Panc1 (cell line): ENCODE data around the gene MTF2.

Source experiments
- CTCF ChIP-seq: fragments of 450-650 bp; IDR thresholded peaks from 2 replicates; pipeline ENCODE4 v1.5.1; 2017; ENCODE audit warnings: mild to moderate bottlenecking
- POLR2AphosphoS5 ChIP-seq: IDR thresholded peaks from 2 replicates; pipeline ENCODE4 v1.6.1; 2012; ENCODE audit warnings: mild to moderate bottlenecking, low read depth, low read length, moderate library complexity
- REST ChIP-seq, 2 experiments: IDR thresholded peaks; 2 replicates each; pipeline ENCODE4 v1.6.1; 2011 to 2012; ENCODE audit warnings: low read depth in 2 of 2, control low read depth in 1 of 2, low read length in 1 of 2, mild to moderate bottlenecking in 1 of 2, moderate library complexity in 1 of 2; ENCODE audit not compliant: insufficient read depth in 1 of 2
- SIN3A ChIP-seq: IDR thresholded peaks from 2 replicates; pipeline ENCODE4 v1.6.1; 2012; ENCODE audit warnings: low read depth, mild to moderate bottlenecking, low read length, moderate library complexity, borderline replicate concordance; ENCODE audit not compliant: insufficient read depth
- TCF7L2 ChIP-seq: IDR thresholded peaks from 2 replicates; pipeline ENCODE4 v1.6.1; 2011; ENCODE audit warnings: mild to moderate bottlenecking, low read depth, low read length, inconsistent platforms

- TF ChIP-seq CTCF: no peak
- no peak for TF ChIP-seq POLR2AphosphoS5
- no peak for TF ChIP-seq REST (IDR thresholded peaks at IDR 0.05; ENCODE audit: insufficient read depth in 1 of 2, low read depth in 2 of 2, low read length in 1 of 2)
- no peak for TF ChIP-seq TCF7L2
- no peak for TF ChIP-seq SIN3A
Measured at GRCh38 chr1:93095804-93096585, 16.9 kb downstream of the MTF2 start.
